A549 (cell line): Measurements from ENCODE around the gene STPG4. TPM values are rescaled to one million over a fixed set of nuclear protein-coding genes. Genes with fewer than 3 reads are reported as not detected.
A peak's percentile ranks its signal among the peaks of the same experiment; 100 is the strongest.

Experiments used
- ATAC-seq, 2 experiments: fragments of 200-7000 bp in 1 of 2; fragments of >200 bp in 1 of 2; cut with Nextera tagmentation in 1 of 2; cut with Tn5 transposase in 1 of 2; 3 replicates each; pipeline versions ENCODE4 v1.8.0 to v1.9.1; 2018 to 2020; ENCODE audit warnings: mild to moderate bottlenecking in 1 of 2, moderate library complexity in 1 of 2
- CTCF ChIA-PET: fragments of 300-600 bp; sonication (Branson Sonifier 250); formaldehyde crosslinking; extraction: SDS; loops from one replicate; lab custom pipeline; 2021; ENCODE audit warnings: antibody characterized with exemption, inconsistent platforms; lab: Yijun Ruan, JAX
- POLR2A ChIA-PET: fragments of 350-600 bp; formaldehyde crosslinking; extraction: SDS; loops from one replicate; lab custom pipeline; 2021; ENCODE audit warnings: antibody characterized with exemption, inconsistent platforms; lab: Yijun Ruan, JAX
- DNase-seq, 2 experiments: peaks; one replicate each; pipeline versions ENCODE4 v3.0.0 to v3.0.0-alpha.2; 2011 to 2016; ENCODE audit warnings: low read depth in 1 of 2, low spot score in 1 of 2
- FAIRE-seq: peaks from 2 replicates; lab custom pipeline; 2011; peaks lifted over from hg19 to GRCh38; lab: Jason Lieb, UNC
- H3K27ac ChIP-seq, 2 experiments: fragments of >200 bp; sonication (Bioruptor Twin); formaldehyde crosslinking; 3 replicates each; pipeline ENCODE4 v1.5.1; 2016 to 2017
- H3K4me1 ChIP-seq: fragments of >200 bp; sonication (Bioruptor Twin); formaldehyde crosslinking; 3 replicates; pipeline ENCODE4 v1.6.1; 2016
- H3K4me2 ChIP-seq: fragments of >200 bp; sonication (Bioruptor Twin); formaldehyde crosslinking; 3 replicates; pipeline ENCODE4 v1.6.1; 2016
- H3K4me3 ChIP-seq: fragments of >200 bp; sonication (Bioruptor Twin); formaldehyde crosslinking; 3 replicates; pipeline ENCODE4 v1.5.1; 2016
- H3K9me3 ChIP-seq: fragments of >200 bp; sonication (Bioruptor Twin); formaldehyde crosslinking; 3 replicates; pipeline ENCODE4 v1.6.1; 2016
- CBX8 ChIP-seq: fragments of 200-600 bp; sonication (generic); IDR thresholded peaks from 2 replicates; pipeline ENCODE4 v1.6.1; 2016
- EP300 ChIP-seq, 2 experiments: fragments of >200 bp; sonication (Bioruptor Twin); formaldehyde crosslinking; IDR thresholded peaks; 2 replicates in 1 of 2; 3 replicates in 1 of 2; pipeline ENCODE4 v1.6.1; 2016 to 2017
- FOSB ChIP-seq: fragments of 250-450 bp; sonication (Bioruptor Pico); IDR thresholded peaks from 2 replicates; pipeline ENCODE4 v1.5.0; 2020; ENCODE audit warnings: mild to moderate bottlenecking, moderate library complexity
- FOXS1 ChIP-seq: fragments of 250-450 bp; sonication (Bioruptor Pico); IDR thresholded peaks from 2 replicates; pipeline ENCODE4 v1.5.0; 2020; ENCODE audit warnings: mild to moderate bottlenecking, moderate library complexity
- HOXA7 ChIP-seq: fragments of 250-450 bp; sonication (Bioruptor Pico); IDR thresholded peaks from 2 replicates; pipeline ENCODE4 v1.5.0; 2020; ENCODE audit warnings: mild to moderate bottlenecking, moderate library complexity
- HOXB13 ChIP-seq: fragments of 250-450 bp; sonication (Bioruptor Pico); IDR thresholded peaks from 2 replicates; pipeline ENCODE4 v1.5.0; 2020; ENCODE audit warnings: low read depth, mild to moderate bottlenecking, moderate library complexity
- HOXB5 ChIP-seq: fragments of 250-450 bp; sonication (Bioruptor Pico); IDR thresholded peaks from 2 replicates; pipeline ENCODE4 v1.5.0; 2020; ENCODE audit warnings: mild to moderate bottlenecking, moderate library complexity
- JUN ChIP-seq, 2 experiments: fragments of >200 bp; sonication (Bioruptor Twin); formaldehyde crosslinking; IDR thresholded peaks; 2 replicates in 1 of 2; 3 replicates in 1 of 2; pipeline ENCODE4 v1.6.1; 2016 to 2017
- KDM1A ChIP-seq: fragments of 200-600 bp; sonication (generic); IDR thresholded peaks from 2 replicates; pipeline ENCODE4 v1.6.1; 2016; ENCODE audit warnings: low read depth, mild to moderate bottlenecking
- MAFK ChIP-seq: fragments of 450-650 bp; IDR thresholded peaks from 2 replicates; pipeline ENCODE4 v1.6.1; 2014; ENCODE audit not compliant: partially characterized antibody
- MAZ ChIP-seq: fragments of 150-350 bp; IDR thresholded peaks from 2 replicates; pipeline ENCODE4 v1.6.1; 2014; ENCODE audit warnings: antibody characterized with exemption, low read depth, low read length, borderline replicate concordance
- NR3C1 ChIP-seq: fragments of >200 bp; sonication (Bioruptor Twin); formaldehyde crosslinking; IDR thresholded peaks from 3 replicates; pipeline ENCODE4 v1.6.1; 2017
- PHF8 ChIP-seq: fragments of 200-600 bp; sonication (generic); IDR thresholded peaks from 2 replicates; pipeline ENCODE4 v1.6.1; 2016; ENCODE audit warnings: low read depth, mild to moderate bottlenecking, antibody characterized with exemption, moderate library complexity, borderline replicate concordance
- POLR2A ChIP-seq: IDR thresholded peaks from 2 replicates; pipeline ENCODE4 v1.6.1; 2012; ENCODE audit warnings: mild to moderate bottlenecking, low read length
- POLR2AphosphoS2 ChIP-seq: conservative IDR thresholded peaks from 2 replicates; pipeline ENCODE4 v1.6.1; 2012; ENCODE audit warnings: low read length, improper control_type of control experiment, inconsistent platforms
- RARB ChIP-seq: fragments of 250-450 bp; sonication (Bioruptor Pico); IDR thresholded peaks from 2 replicates; pipeline ENCODE4 v1.8.0; 2021; ENCODE audit warnings: mild to moderate bottlenecking, moderate library complexity
- RFX5 ChIP-seq: fragments of 450-650 bp; IDR thresholded peaks from 2 replicates; pipeline ENCODE4 v1.7.1; 2014; ENCODE audit warnings: antibody characterized with exemption, mild to moderate bottlenecking, moderate library complexity
- SREBF2 ChIP-seq: fragments of 450-650 bp; IDR thresholded peaks from 2 replicates; pipeline ENCODE4 v1.6.1; 2014; ENCODE audit warnings: mild to moderate bottlenecking, moderate library complexity
- ZNF302 ChIP-seq: fragments of 250-450 bp; sonication (Bioruptor Pico); IDR thresholded peaks from 2 replicates; pipeline ENCODE4 v1.9.0; 2021; ENCODE audit warnings: inconsistent platforms, mild to moderate bottlenecking, moderate library complexity
- ZSCAN20 ChIP-seq: fragments of 250-450 bp; sonication (Bioruptor Pico); IDR thresholded peaks from 2 replicates; pipeline ENCODE4 v1.8.0; 2022; ENCODE audit warnings: mild to moderate bottlenecking, moderate library complexity
- WGBS: methylation state at CpG from one replicate; pipeline ENCODE4 v1.1.6; 2017; ENCODE audit errors: missing lambda C conversion rate; 5-methylcytosine and 5-hydroxymethylcytosine counted together
- polyA plus RNA-seq, 4 experiments: library from polyadenylated mRNA; depleted of rRNA in 3 of 4; stranded (reverse); fragments of >200 nt; fragmentation: RNase III in 1 of 4; extraction: RNeasy Plus Mini Kit Qiagen cat#74134 plus additional on column Dnase treatment in 1 of 4; gene quantifications; 2 replicates in 3 of 4; 3 replicates in 1 of 4; pipeline ENCODE4 v1.2.3, GENCODE V29; 2011 to 2017
- TF ChIP-seq, protein P1 (sequence below): IDR thresholded peaks from 2 replicates; pipeline ENCODE4 v1.6.1; 2012
- TF ChIP-seq, protein P2 (sequence below): IDR thresholded peaks from 2 replicates; pipeline ENCODE4 v1.6.1; 2012
- TF ChIP-seq, protein P3 (sequence below): fragments of 250-450 bp; sonication (Bioruptor Pico); IDR thresholded peaks from 2 replicates; pipeline ENCODE4 v1.5.0; 2021; ENCODE audit warnings: mild to moderate bottlenecking, moderate library complexity, borderline replicate concordance
- TF ChIP-seq, protein P4 (sequence below): fragments of >200 bp; sonication (Bioruptor Twin); formaldehyde crosslinking; IDR thresholded peaks from 3 replicates; pipeline ENCODE4 v1.5.1; 2016

Gene STPG4
- polyA plus RNA-seq, 2 of the 4 experiments (the other 2 are of a cell fraction) = 0.05 to 0.13 TPM

DNA sequence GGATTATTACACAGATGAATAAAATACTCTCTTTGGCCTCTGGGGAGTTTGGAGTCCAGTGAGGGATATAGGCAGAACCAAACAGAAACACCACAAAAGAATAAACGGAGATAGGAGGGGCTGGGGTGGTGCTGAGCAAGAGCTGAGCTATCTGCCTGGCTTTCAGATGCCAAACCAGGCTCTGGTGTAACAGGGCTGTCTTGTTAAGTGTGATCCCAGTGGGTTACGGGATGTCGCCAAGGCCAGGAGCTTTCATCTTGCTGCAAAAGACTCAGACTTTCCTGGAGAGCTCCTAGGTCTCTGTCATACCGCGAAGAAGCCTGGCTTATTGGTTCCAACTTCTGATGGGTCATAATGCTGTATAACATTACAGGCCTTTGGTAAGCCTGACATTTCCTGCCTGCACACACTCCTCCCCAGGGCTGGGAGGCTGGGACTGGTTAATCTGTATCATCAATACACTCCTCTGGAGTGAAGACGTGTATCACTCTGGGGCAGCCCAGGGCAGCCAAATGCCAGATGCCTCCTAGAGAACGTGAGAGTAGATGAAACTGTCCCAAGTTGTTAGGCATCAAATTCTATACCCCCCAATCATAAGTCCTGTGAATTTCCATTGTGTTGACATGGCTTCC is 60.5 kb downstream of the STPG4 start:
- Histone ChIP-seq H3K9me3 (no peaks in the 10 kb centered on the region), H3K27ac (0 out of 6 replicates have a peak overlapping the region, but pooled peaks of 1 of the 2 experiments have one; percentile 5), H3K4me2 (no peak overlapping the region), H3K4me3 (no peak overlapping the region)
- POLR2A ChIA-PET = no interaction called here
- ATAC-seq (no peak; a peak in 1 of 6 replicates), FAIRE-seq (no peak), DNase-seq (no peak)
- CTCF ChIA-PET = interaction anchor here (0.6 to 1.4 kb wide), 4 partner anchors 12 to 112 kb away, joined by 3 to 5 read pairs (median 4); no protein-coding TSS in a partner anchor
- WGBS = 85% methylated on average over 7 of the region's 7 CpGs
- TF ChIP-seq, protein P1, sequence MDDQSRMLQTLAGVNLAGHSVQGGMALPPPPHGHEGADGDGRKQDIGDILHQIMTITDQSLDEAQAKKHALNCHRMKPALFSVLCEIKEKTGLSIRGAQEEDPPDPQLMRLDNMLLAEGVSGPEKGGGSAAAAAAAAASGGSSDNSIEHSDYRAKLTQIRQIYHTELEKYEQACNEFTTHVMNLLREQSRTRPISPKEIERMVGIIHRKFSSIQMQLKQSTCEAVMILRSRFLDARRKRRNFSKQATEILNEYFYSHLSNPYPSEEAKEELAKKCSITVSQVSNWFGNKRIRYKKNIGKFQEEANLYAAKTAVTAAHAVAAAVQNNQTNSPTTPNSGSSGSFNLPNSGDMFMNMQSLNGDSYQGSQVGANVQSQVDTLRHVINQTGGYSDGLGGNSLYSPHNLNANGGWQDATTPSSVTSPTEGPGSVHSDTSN = no peak
- TF ChIP-seq HOXB5 (CRISPR knock-in tag) (no peak), NR3C1 (no peak), CBX8 (no peak), MAZ (no peak), PHF8 (no peak), HOXA7 (no peak), ZSCAN20 (CRISPR knock-in tag) (no peak), RARB (CRISPR knock-in tag) (no peak), POLR2A (no peak), JUN (IDR thresholded peaks at IDR 0.05) (no peak), HOXB13 (CRISPR knock-in tag) (no peak), EP300 (IDR thresholded peaks at IDR 0.05) (no peak), KDM1A (no peak), ZNF302 (CRISPR knock-in tag) (no peak), FOXS1 (CRISPR knock-in tag) (no peak), SREBF2 (no peak)
- TF ChIP-seq, protein P2, sequence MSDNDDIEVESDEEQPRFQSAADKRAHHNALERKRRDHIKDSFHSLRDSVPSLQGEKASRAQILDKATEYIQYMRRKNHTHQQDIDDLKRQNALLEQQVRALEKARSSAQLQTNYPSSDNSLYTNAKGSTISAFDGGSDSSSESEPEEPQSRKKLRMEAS = no peak
- TF ChIP-seq, protein P3, sequence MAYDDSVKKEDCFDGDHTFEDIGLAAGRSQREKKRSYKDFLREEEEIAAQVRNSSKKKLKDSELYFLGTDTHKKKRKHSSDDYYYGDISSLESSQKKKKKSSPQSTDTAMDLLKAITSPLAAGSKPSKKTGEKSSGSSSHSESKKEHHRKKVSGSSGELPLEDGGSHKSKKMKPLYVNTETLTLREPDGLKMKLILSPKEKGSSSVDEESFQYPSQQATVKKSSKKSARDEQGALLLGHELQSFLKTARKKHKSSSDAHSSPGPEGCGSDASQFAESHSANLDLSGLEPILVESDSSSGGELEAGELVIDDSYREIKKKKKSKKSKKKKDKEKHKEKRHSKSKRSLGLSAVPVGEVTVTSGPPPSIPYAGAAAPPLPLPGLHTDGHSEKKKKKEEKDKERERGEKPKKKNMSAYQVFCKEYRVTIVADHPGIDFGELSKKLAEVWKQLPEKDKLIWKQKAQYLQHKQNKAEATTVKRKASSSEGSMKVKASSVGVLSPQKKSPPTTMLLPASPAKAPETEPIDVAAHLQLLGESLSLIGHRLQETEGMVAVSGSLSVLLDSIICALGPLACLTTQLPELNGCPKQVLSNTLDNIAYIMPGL (CRISPR knock-in tag) = no peak
- TF ChIP-seq, protein P4, sequence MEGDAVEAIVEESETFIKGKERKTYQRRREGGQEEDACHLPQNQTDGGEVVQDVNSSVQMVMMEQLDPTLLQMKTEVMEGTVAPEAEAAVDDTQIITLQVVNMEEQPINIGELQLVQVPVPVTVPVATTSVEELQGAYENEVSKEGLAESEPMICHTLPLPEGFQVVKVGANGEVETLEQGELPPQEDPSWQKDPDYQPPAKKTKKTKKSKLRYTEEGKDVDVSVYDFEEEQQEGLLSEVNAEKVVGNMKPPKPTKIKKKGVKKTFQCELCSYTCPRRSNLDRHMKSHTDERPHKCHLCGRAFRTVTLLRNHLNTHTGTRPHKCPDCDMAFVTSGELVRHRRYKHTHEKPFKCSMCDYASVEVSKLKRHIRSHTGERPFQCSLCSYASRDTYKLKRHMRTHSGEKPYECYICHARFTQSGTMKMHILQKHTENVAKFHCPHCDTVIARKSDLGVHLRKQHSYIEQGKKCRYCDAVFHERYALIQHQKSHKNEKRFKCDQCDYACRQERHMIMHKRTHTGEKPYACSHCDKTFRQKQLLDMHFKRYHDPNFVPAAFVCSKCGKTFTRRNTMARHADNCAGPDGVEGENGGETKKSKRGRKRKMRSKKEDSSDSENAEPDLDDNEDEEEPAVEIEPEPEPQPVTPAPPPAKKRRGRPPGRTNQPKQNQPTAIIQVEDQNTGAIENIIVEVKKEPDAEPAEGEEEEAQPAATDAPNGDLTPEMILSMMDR = no peak
- TF ChIP-seq, all 56 proteins: peak for 0
- peaks cover 19% of the 10 kb centered on the region for H3K4me1 ChIP-seq

DNA sequence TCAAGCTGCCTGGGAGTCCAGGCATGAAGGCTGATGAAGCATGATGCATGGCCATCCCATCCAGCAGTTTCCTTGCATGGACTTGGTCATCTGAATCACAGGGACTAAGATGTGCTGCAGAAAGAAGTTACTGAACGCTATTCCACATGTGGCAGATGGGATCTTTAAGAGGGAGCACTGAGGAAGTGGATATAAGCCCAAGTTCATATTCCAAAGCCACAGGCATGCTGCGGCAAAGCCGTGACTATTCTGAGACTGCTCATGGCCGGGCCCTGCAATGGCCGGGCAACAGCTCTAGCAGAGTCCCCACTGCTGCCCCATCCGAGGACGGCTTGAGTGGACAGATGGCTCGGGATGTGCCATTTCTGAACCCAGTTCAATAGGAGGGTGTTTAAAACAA is 61.5 kb downstream of the STPG4 start:
- WGBS = 96% methylated on average over 8 of the region's 8 CpGs
- ChIA-PET CTCF (interaction anchor here (1.0 to 1.4 kb wide), 3 partner anchors 11 to 229 kb away, joined by 3 to 5 read pairs (median 3); no protein-coding TSS in a partner anchor), POLR2A (no interaction called here)
- TF ChIP-seq MAZ (no peak), HOXA7 (no peak), POLR2AphosphoS2 (no peak), MAFK (no peak), POLR2A (no peak), FOSB (CRISPR knock-in tag) (no peak), RFX5 (no peak)
- TF ChIP-seq, all 56 proteins: peak for 0
- H3K27ac ChIP-seq = no peak overlapping the region
- FAIRE-seq (no peak), ATAC-seq (no peak), DNase-seq (no peak)
- no peaks in the 10 kb centered on the region for H3K9me3 ChIP-seq
- peaks cover 29% of the 10 kb centered on the region for H3K4me1 ChIP-seq
- no peak overlapping the region for H3K4me3 ChIP-seq
- H3K4me2 ChIP-seq = no peak overlapping the region
